Lower leg skin (tissue), 4 donors: ENCODE measurements around the gene MSN. TPM values are rescaled to one million over a fixed set of nuclear protein-coding genes. Genes with fewer than 3 reads are reported as not detected.
"Not testable (repeated sequence)": the region's sequence is repeated elsewhere in the genome, so short reads cannot be mapped to it uniquely, and the experiment has no call there.

Experiments used
- DNase-seq, 2 donors: peaks; one replicate each; pipeline ENCODE4 v3.0.0-alpha.2; 2019; ENCODE audit warnings: low spot score in 2 of 2
- H3K4me3 ChIP-seq: fragments of 200-600 bp; sonication (generic); 2 replicates; pipeline ENCODE4 v1.5.1; 2017; ENCODE audit warnings: mild to moderate bottlenecking, low read depth; ENCODE audit not compliant: poor library complexity, severe bottlenecking
- CTCF ChIP-seq, 3 donors: fragments of 450-650 bp; IDR thresholded peaks; one replicate each; pipeline ENCODE4 v1.5.1; 2016; ENCODE audit warnings: antibody characterized with exemption in 3 of 3, mild to moderate bottlenecking in 3 of 3, moderate library complexity in 2 of 3
- POLR2A ChIP-seq, 2 donors: fragments of 450-650 bp; IDR thresholded peaks; one replicate each; pipeline ENCODE4 v1.6.1; 2016 to 2017; ENCODE audit warnings: antibody characterized with exemption in 2 of 2, mild to moderate bottlenecking in 1 of 2, moderate library complexity in 1 of 2
- WGBS, 2 donors: methylation state at CpG; one replicate each; pipeline ENCODE4 v1.1.5; 2018; 5-methylcytosine and 5-hydroxymethylcytosine counted together
- intact Hi-C: fragments of 100-400 bp; cut with DNase I; formaldehyde crosslinking; loops from one replicate; pipeline ENCODE4 v1.15.0; 2023; ENCODE audit warnings: low total_unique reads
- total RNA-seq, 4 donors: library from RNA; depleted of rRNA; stranded (reverse); fragments of >200 nt; gene quantifications; one replicate each; pipeline ENCODE4 v1.1.0, GENCODE V29; 2016

The MSN gene
- total RNA-seq, 4 donors from 2014 or later: 108 to 180 (median 120) TPM

GRCh38 chrX:65647801-65648200, 19.7 kb upstream of the MSN start:
- no peak overlapping the region for H3K4me3 ChIP-seq
- intact Hi-C loops: no loop called here
- TF ChIP-seq CTCF (IDR thresholded peaks at IDR 0.05) (no peak), POLR2A (IDR thresholded peaks at IDR 0.05) (no peak)
- DNase-seq: no peak
- 63 to 80% methylated on average over 3 of the region's 3 CpGs for WGBS, 2 donors

GRCh38 chrX:65652098-65652497, 15.4 kb upstream of the MSN start:
- DNase-seq: no peak
- WGBS, 2 donors: 83 to 88% methylated on average over 1 of the region's 1 CpG
- H3K4me3 ChIP-seq: no peak overlapping the region
- TF ChIP-seq POLR2A (IDR thresholded peaks at IDR 0.05) (no peak), CTCF (IDR thresholded peaks at IDR 0.05) (no peak)
- intact Hi-C loops: no loop called here

GRCh38 chrX:65657009-65657441, 10.4 kb upstream of the MSN start:
- 44 to 71% methylated on average over 4 to 6 of the region's 7 CpGs for WGBS, 2 donors
- DNase-seq, H3K4me3 ChIP-seq, intact Hi-C loops: not testable (repeated sequence)

- DNase-seq: no peak
- TF ChIP-seq POLR2A (IDR thresholded peaks at IDR 0.05) (no peak), CTCF (IDR thresholded peaks at IDR 0.05) (no peak)
- 87 to 100% methylated on average over 3 to 5 of the region's 5 CpGs for WGBS, 2 donors
- H3K4me3 ChIP-seq: no peak overlapping the region
- intact Hi-C loops: no loop called here
Observed at GRCh38 chrX:65657659-65658058, 9.8 kb upstream of the MSN start.

GRCh38 chrX:65658229-65658628, 9.2 kb upstream of the MSN start:
- H3K4me3 ChIP-seq: no peak overlapping the region
- intact Hi-C loops: no loop called here
- no peak for TF ChIP-seq POLR2A (IDR thresholded peaks at IDR 0.05)
- TF ChIP-seq CTCF (IDR thresholded peaks at IDR 0.05): no peak
- no peak for DNase-seq

GRCh38 chrX:65667157-65667502, 324 bp upstream of the MSN start:
- no peak for DNase-seq
- TF ChIP-seq CTCF (IDR thresholded peaks at IDR 0.05) (no peak), POLR2A (IDR thresholded peaks at IDR 0.05) (no peak)
- no peak overlapping the region for H3K4me3 ChIP-seq
- WGBS, 2 donors: 0 to 56% methylated on average over 2 to 6 of the region's 6 CpGs
- intact Hi-C loops: no loop called here
